Activated T-helper 9 cell treated with anti-CD3 and anti-CD28 coated beads, Interleukin-2, amount 50 U/mL, for 16 hours (primary cell): ENCODE results near the gene SYF2.
"Not testable (repeated sequence)": the region's sequence is repeated elsewhere in the genome, so short reads cannot be mapped to it uniquely, and the experiment has no call there.

Source experiments
- DNase-seq: peaks from one replicate; pipeline ENCODE4 v3.0.0-alpha.2; 2020; ENCODE audit warnings: low read depth

The SYF2 gene

GRCh38 chr1:25232027-25232865, at the start of gene SYF2:
Gene SYF2, minus strand, starts transcription at chr1:25232502. Its CDS starts 35 bp downstream, at chr1:25232467.
- peak; percentile 83 for DNase-seq

- DNase-seq = not testable (repeated sequence)
These were observed 47.4 kb upstream of the SYF2 start for GRCh38 chr1:25279693-25280111.

DNA sequence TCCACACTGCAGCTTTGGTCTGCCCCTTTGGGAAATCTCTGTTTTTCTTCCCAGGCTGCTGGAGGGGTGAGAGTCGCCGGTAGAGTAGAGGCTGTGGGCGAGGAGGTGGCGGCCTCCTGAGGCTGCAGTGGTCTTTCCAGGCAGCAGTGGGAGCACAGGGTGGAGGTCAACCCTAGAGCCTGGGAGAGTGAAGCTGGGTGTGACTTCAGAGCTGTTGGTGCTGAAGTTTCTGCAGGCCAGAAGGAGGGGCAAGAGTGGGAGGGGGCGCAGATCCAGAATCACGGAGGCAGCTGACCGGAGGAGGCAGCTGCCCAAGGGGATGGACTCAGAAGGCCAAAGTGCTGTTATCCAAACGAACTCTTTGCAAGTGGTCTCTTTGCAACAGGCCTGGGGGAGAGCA, 46.5 kb upstream of the SYF2 start:
- DNase-seq = not testable (repeated sequence)

GRCh38 chr1:25278358-25278757, 46.1 kb upstream of the SYF2 start:
- DNase-seq = not testable (repeated sequence)

- not testable (repeated sequence) for DNase-seq
These were observed 45.0 kb upstream of the SYF2 start for GRCh38 chr1:25277295-25277694.

GRCh38 chr1:25275648-25276047, 43.3 kb upstream of the SYF2 start:
- not testable (repeated sequence) for DNase-seq

GRCh38 chr1:25272238-25272637, 39.9 kb upstream of the SYF2 start, which contains the start of gene RHD:
Gene RHD, plus strand, starts transcription at chr1:25272509. Its CDS starts 39 bp downstream, at chr1:25272548.
- DNase-seq = not testable (repeated sequence)

DNA sequence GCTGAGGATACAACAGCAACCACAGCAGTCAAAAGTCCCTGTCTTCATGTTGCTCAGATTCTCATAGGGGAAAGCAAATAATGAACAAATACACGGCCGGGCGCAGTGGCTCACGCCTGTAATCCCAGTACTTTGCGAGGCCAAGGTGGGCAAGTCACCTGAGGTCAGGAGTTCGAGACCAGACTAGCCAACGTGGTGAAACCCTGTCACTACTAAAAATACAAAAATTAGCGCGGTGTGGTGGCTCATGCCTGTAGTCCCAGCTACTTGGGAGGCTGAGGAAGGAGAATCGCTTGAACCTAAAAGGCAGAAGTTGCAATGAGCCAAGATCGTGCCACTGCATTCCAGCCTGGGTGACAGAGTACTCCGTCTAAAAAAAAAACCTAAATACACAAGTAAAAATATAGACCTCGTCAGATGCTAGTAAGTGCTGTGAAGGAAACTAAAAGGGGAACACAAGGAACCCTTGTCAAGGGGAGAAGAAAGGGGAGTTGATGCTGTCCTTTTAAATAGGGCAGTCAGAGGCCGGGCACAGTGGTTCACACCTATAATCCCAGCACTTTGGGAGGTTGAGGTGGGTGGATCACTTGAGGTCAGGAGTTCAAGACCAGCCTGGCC, 36.0 kb upstream of the SYF2 start:
- not testable (repeated sequence) for DNase-seq

DNA sequence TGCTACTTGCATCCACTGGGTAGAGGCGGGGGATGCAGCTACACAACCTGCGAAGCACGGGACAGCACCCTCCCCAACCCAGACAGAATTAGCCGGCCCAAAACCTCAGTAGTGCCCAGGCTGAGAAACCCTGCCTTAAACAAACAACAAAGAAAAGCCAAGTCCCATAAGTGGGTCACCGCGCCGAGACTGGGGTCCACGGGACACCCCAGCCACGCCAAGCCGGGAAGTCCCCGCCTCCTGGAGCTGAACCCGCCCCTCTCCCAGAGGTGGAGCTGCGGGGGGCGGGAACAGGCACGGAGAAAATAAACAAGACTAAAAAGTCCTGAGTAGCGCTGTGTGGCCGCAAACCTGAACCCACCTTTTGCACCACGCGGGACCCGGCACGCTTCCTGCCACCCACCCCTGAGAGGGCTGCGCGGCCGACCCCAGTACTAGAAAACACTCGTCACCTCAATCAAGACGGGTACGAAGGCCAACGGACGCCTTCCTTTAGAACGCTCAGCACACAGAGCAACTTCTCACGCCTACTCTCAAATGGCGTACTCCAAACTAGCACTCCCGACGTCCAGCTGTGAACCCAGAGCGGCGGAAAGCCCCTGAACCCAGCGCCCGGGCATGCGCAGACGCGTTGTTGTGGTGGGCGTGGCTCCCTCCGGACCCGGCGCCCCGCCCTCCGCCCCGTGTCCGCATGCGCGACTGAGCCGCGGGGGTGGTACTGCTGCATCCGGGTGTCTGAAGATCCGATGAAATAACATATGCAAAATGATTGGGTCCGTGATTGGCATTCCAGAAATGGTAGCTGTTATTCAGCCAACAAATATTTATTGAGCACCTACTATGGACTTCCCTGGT, 35.2 kb upstream of the SYF2 start:
- peak; percentile 88 for DNase-seq

GRCh38 chr1:25266554-25267287, 34.4 kb upstream of the SYF2 start:
- DNase-seq = not testable (repeated sequence)

GRCh38 chr1:25260336-25260735, 28.0 kb upstream of the SYF2 start:
- not testable (repeated sequence) for DNase-seq

- DNase-seq = not testable (repeated sequence)
These were observed 27.5 kb upstream of the SYF2 start for GRCh38 chr1:25259813-25260212.

DNA sequence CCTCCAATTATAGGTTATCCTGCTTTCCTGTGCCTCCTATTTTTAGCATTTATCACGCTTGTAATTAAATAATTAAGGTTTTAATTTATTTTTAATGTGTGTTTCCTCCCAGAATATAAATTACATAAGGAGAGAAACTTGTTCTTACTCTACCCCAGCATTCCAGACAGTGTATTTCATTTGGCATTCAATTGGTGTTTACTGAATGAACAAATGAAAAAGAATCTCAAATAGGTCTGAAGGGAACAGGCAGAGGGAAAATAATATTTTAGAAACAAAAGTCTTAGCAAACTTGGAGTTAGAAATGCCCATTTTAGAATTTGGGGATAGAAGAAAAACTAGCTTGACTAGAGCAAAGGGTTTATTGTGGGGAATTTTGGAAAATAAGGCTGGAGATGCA, 24.9 kb upstream of the SYF2 start:
- DNase-seq = no peak

DNA sequence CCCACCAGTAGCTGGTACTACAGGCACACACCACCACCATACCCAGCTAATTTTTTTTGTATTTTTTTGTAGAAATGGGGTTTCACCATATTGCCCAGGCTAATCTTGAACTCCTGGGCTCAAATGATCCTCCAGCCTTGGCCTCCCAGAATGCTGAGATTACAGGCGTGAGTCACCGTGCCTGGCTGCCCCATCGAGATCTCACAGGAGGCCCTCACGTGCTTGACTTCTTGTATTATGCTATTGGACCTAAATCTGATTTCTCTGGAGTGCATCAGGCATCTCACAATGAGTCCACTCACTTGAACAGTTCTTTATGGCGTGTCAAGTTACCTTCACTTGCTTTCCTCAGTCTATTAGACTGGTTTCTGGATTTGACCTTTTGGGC, 24.3 kb upstream of the SYF2 start:
- no peak for DNase-seq

DNA sequence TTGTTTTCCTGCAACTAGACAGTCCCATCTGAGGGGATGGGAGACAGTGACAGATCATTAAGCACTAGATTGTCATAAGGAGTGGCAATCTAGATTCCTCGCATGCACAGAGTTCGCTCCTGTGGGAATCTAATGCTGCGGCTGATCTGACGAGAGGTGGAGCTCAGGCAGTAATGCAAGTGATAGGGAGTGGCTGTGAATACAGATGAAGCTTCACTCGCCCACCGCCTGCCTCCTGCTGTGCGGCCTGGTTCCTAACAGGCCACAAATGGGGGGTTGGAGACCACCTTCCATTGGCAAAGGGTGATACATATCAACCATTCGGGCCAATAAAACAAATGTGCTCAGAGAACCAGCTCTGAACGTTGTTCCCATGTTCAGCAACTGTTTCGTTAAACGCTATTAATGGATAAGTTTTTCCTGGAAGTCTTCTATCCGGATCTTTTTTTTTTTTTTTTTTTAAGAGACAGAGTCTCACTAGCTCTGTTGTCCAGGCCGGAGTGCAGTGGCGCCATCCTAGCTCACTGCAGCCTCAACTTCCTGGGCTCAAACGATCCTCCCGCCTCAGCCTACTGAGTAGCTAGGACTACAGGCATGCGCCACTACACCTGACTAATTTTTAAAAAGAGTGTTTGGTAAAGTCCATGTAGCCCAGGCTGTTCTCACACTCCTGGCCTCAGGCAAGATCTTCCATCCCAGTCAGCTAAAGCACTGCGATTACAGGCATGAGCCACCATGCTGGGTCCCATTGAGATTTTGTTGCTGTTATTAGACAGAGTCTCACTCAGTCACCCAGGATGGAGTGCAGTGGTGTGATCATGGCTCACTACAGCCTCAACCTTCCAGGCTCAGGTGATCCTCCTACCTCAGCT, 23.6 kb upstream of the SYF2 start:
- DNase-seq = no peak

GRCh38 chr1:25253911-25254310, 21.6 kb upstream of the SYF2 start:
- no peak for DNase-seq

GRCh38 chr1:25247829-25248754, 15.8 kb upstream of the SYF2 start:
- DNase-seq = no peak

DNA sequence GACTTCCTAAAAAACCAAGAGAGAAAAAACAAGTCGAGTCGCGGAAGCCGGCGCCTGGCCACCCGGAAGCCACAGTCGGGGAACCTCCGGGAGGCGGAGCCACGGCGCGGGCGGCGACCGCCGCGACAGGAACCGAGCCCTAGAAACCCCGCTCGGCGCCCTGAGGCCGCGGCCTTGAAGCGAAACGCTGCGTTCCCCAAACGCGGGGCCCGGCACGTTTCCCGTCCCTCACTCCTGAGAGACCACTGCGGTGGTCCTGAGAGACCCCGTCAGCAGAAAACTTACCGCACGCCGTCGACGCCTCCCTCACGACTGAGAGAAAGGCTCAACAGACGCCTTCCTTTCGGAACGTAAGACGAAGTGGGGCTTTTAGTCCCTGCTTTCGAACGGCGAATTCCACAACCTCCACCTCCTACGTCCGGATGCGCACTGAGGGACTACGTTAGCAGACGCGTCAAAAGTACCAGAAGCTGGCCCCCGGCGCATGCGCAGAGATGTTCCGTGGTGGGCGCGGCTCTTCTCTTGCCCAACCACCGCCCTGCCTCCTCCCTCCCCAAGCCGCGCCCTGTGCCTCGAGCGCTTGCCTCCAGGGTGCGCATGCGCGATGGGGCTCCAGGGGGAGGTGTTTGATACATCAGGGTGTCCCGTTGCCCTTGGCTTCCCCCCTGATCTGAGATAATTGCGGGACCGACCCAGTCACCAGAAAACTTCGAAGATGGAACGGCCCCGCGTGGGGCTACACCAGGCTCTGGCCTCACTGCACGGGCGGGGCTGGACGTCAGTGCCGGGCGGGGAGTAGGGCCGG, 14.9 kb upstream of the SYF2 start, which contains the start of gene RSRP1:
Gene RSRP1 (minus strand): TSS at position 431 of the 805 bp plus-strand sequence. CDS start 491 bp downstream, outside the sequence.
- peak; percentile 100 for DNase-seq
